ENCODE results near the gene EDN1.

The EDN1 gene

GRCh38 chr6:12296255-12296573 lies 6.1 kb downstream of the EDN1 start:
- Histone ChIP-seq H3K27ac (ENCODE audit: low read length) (no peak overlapping the region), H3K9me3 (ENCODE audit: control insufficient read depth in 2 of 2, low read length in 2 of 2) (no peaks in the 10 kb centered on the region), H3K4me3 (ENCODE audit: low read length in 2 of 2) (no peak overlapping the region), H3K9ac (ENCODE audit: low read length in 2 of 2) (no peak overlapping the region), H3K4me1 (ENCODE audit: control insufficient read depth, insufficient read depth, low read length) (peaks cover 13% of the 10 kb centered on the region), H3K27me3 (ENCODE audit: control insufficient read depth in 1 of 2, insufficient read depth in 2 of 2, low read length in 2 of 2) (no peaks in the 10 kb centered on the region), H3K36me3 (ENCODE audit: control insufficient read depth in 2 of 2, insufficient read depth in 2 of 2, low read length in 2 of 2) (peaks cover 3% of the 10 kb centered on the region in 2 donors)

- H3K4me3 ChIP-seq (ENCODE audit: low read length in 2 of 2), result no peak overlapping the region
- no peaks in the 10 kb centered on the region for H3K9me3 ChIP-seq (ENCODE audit: control insufficient read depth in 2 of 2, low read length in 2 of 2)
- H3K27me3 ChIP-seq (ENCODE audit: control insufficient read depth in 1 of 2, insufficient read depth in 2 of 2, low read length in 2 of 2), result no peaks in the 10 kb centered on the region
- no peak overlapping the region for H3K9ac ChIP-seq (ENCODE audit: low read length in 2 of 2)
- no peak overlapping the region for H3K27ac ChIP-seq (ENCODE audit: low read length)
- peaks cover 3% of the 10 kb centered on the region in 2 donors for H3K36me3 ChIP-seq (ENCODE audit: control insufficient read depth in 2 of 2, insufficient read depth in 2 of 2, low read length in 2 of 2)
- H3K4me1 ChIP-seq (ENCODE audit: control insufficient read depth, insufficient read depth, low read length), result peaks cover 9% of the 10 kb centered on the region
These were observed 6.4 kb downstream of the EDN1 start for GRCh38 chr6:12296604-12297003.

- Histone ChIP-seq H3K4me1 (ENCODE audit: control insufficient read depth, insufficient read depth, low read length) (peaks cover 2% of the 10 kb centered on the region), H3K27ac (ENCODE audit: low read length) (no peak overlapping the region), H3K9ac (ENCODE audit: low read length in 2 of 2) (no peak overlapping the region), H3K9me3 (ENCODE audit: control insufficient read depth in 2 of 2, low read length in 2 of 2) (no peaks in the 10 kb centered on the region), H3K4me3 (ENCODE audit: low read length in 2 of 2) (no peak overlapping the region), H3K27me3 (ENCODE audit: control insufficient read depth in 1 of 2, insufficient read depth in 2 of 2, low read length in 2 of 2) (no peaks in the 10 kb centered on the region), H3K36me3 (ENCODE audit: control insufficient read depth in 2 of 2, insufficient read depth in 2 of 2, low read length in 2 of 2) (peaks cover 3% of the 10 kb centered on the region in 2 donors)
These were observed 7.3 kb downstream of the EDN1 start for GRCh38 chr6:12297363-12298016.

- Histone ChIP-seq H3K4me3 (ENCODE audit: low read length in 2 of 2) (no peak overlapping the region), H3K9ac (ENCODE audit: low read length in 2 of 2) (no peak overlapping the region), H3K27ac (ENCODE audit: low read length) (no peak overlapping the region), H3K27me3 (ENCODE audit: control insufficient read depth in 1 of 2, insufficient read depth in 2 of 2, low read length in 2 of 2) (no peaks in the 10 kb centered on the region), H3K9me3 (ENCODE audit: control insufficient read depth in 2 of 2, low read length in 2 of 2) (no peaks in the 10 kb centered on the region), H3K36me3 (ENCODE audit: control insufficient read depth in 2 of 2, insufficient read depth in 2 of 2, low read length in 2 of 2) (peaks cover 3% of the 10 kb centered on the region in 2 donors), H3K4me1 (ENCODE audit: control insufficient read depth, insufficient read depth, low read length) (no peaks in the 10 kb centered on the region)
These were observed 8.1 kb downstream of the EDN1 start for GRCh38 chr6:12298017-12298978.

- Histone ChIP-seq H3K4me3 (ENCODE audit: low read length in 2 of 2) (no peak overlapping the region), H3K9ac (ENCODE audit: low read length in 2 of 2) (no peak overlapping the region), H3K9me3 (ENCODE audit: control insufficient read depth in 2 of 2, low read length in 2 of 2) (no peaks in the 10 kb centered on the region), H3K4me1 (ENCODE audit: control insufficient read depth, insufficient read depth, low read length) (no peaks in the 10 kb centered on the region), H3K36me3 (ENCODE audit: control insufficient read depth in 2 of 2, insufficient read depth in 2 of 2, low read length in 2 of 2) (peaks cover 3% of the 10 kb centered on the region in 2 donors), H3K27me3 (ENCODE audit: control insufficient read depth in 1 of 2, insufficient read depth in 2 of 2, low read length in 2 of 2) (no peaks in the 10 kb centered on the region), H3K27ac (ENCODE audit: low read length) (no peak overlapping the region)
These were observed 8.8 kb downstream of the EDN1 start for GRCh38 chr6:12298995-12299394.

- Histone ChIP-seq H3K4me1 (ENCODE audit: control insufficient read depth, insufficient read depth, low read length) (no peaks in the 10 kb centered on the region), H3K27ac (ENCODE audit: low read length) (no peak overlapping the region), H3K4me3 (ENCODE audit: low read length in 2 of 2) (no peak overlapping the region), H3K36me3 (ENCODE audit: control insufficient read depth in 2 of 2, insufficient read depth in 2 of 2, low read length in 2 of 2) (peaks cover 1 to 2% of the 10 kb centered on the region in 2 donors), H3K9me3 (ENCODE audit: control insufficient read depth in 2 of 2, low read length in 2 of 2) (no peaks in the 10 kb centered on the region), H3K9ac (ENCODE audit: low read length in 2 of 2) (no peak overlapping the region), H3K27me3 (ENCODE audit: control insufficient read depth in 1 of 2, insufficient read depth in 2 of 2, low read length in 2 of 2) (no peaks in the 10 kb centered on the region)
These were observed 10.9 kb downstream of the EDN1 start for GRCh38 chr6:12301018-12301417.

- Histone ChIP-seq H3K36me3 (ENCODE audit: control insufficient read depth in 2 of 2, insufficient read depth in 2 of 2, low read length in 2 of 2) (no peaks in the 10 kb centered on the region), H3K4me1 (ENCODE audit: control insufficient read depth, insufficient read depth, low read length) (no peaks in the 10 kb centered on the region), H3K4me3 (ENCODE audit: low read length in 2 of 2) (no peak overlapping the region), H3K27ac (ENCODE audit: low read length) (no peak overlapping the region), H3K9ac (ENCODE audit: low read length in 2 of 2) (no peak overlapping the region), H3K27me3 (ENCODE audit: control insufficient read depth in 1 of 2, insufficient read depth in 2 of 2, low read length in 2 of 2) (no peaks in the 10 kb centered on the region), H3K9me3 (ENCODE audit: control insufficient read depth in 2 of 2, low read length in 2 of 2) (no peaks in the 10 kb centered on the region)
These were observed 14.3 kb downstream of the EDN1 start for GRCh38 chr6:12304487-12304886.

- Histone ChIP-seq H3K9me3 (ENCODE audit: control insufficient read depth in 2 of 2, low read length in 2 of 2) (no peaks in the 10 kb centered on the region), H3K9ac (ENCODE audit: low read length in 2 of 2) (no peak overlapping the region), H3K27ac (ENCODE audit: low read length) (no peak overlapping the region), H3K36me3 (ENCODE audit: control insufficient read depth in 2 of 2, insufficient read depth in 2 of 2, low read length in 2 of 2) (no peaks in the 10 kb centered on the region), H3K4me3 (ENCODE audit: low read length in 2 of 2) (no peak overlapping the region), H3K27me3 (ENCODE audit: control insufficient read depth in 1 of 2, insufficient read depth in 2 of 2, low read length in 2 of 2) (no peaks in the 10 kb centered on the region), H3K4me1 (ENCODE audit: control insufficient read depth, insufficient read depth, low read length) (peaks cover 1% of the 10 kb centered on the region)
These were observed 18.9 kb downstream of the EDN1 start for GRCh38 chr6:12309070-12309469.

GRCh38 chr6:12311106-12311505 lies 20.9 kb downstream of the EDN1 start:
- Histone ChIP-seq H3K36me3 (ENCODE audit: control insufficient read depth in 2 of 2, insufficient read depth in 2 of 2, low read length in 2 of 2) (no peaks in the 10 kb centered on the region), H3K27ac (ENCODE audit: low read length) (no peak overlapping the region), H3K4me3 (ENCODE audit: low read length in 2 of 2) (no peak overlapping the region), H3K27me3 (ENCODE audit: control insufficient read depth in 1 of 2, insufficient read depth in 2 of 2, low read length in 2 of 2) (no peaks in the 10 kb centered on the region), H3K9me3 (ENCODE audit: control insufficient read depth in 2 of 2, low read length in 2 of 2) (no peaks in the 10 kb centered on the region), H3K9ac (ENCODE audit: low read length in 2 of 2) (no peak overlapping the region), H3K4me1 (ENCODE audit: control insufficient read depth, insufficient read depth, low read length) (peaks cover 6% of the 10 kb centered on the region)

GRCh38 chr6:12312736-12313135 lies 22.6 kb downstream of the EDN1 start:
- H3K4me3 ChIP-seq (ENCODE audit: low read length in 2 of 2), result no peak overlapping the region
- H3K27me3 ChIP-seq (ENCODE audit: control insufficient read depth in 1 of 2, insufficient read depth in 2 of 2, low read length in 2 of 2), result no peaks in the 10 kb centered on the region
- no peak overlapping the region for H3K27ac ChIP-seq (ENCODE audit: low read length)
- peaks cover 6% of the 10 kb centered on the region for H3K4me1 ChIP-seq (ENCODE audit: control insufficient read depth, insufficient read depth, low read length)
- no peak overlapping the region for H3K9ac ChIP-seq (ENCODE audit: low read length in 2 of 2)
- no peaks in the 10 kb centered on the region for H3K36me3 ChIP-seq (ENCODE audit: control insufficient read depth in 2 of 2, insufficient read depth in 2 of 2, low read length in 2 of 2)
- no peaks in the 10 kb centered on the region for H3K9me3 ChIP-seq (ENCODE audit: control insufficient read depth in 2 of 2, low read length in 2 of 2)
